HepG2 (cell line): ENCODE measurements around the gene P2RY6. TPM values are rescaled to one million over a fixed set of nuclear protein-coding genes. Genes with fewer than 3 reads are reported as not detected.

ENCODE experiments used
- ATAC-seq: fragments of 200-7000 bp; cut with Tn5 transposase; 3 replicates; pipeline ENCODE4 v1.9.1; 2020; ENCODE audit warnings: mild to moderate bottlenecking, moderate library complexity
- BruUV-seq: library from RNA; stranded (reverse); fragments of 400-500 nt; replicated peaks from 2 replicates; lab custom pipeline; 2021; lab: Mats Ljungman, UMichigan
- CTCF ChIA-PET: fragments of 300-600 bp; formaldehyde crosslinking; extraction: SDS; loops from one replicate; lab custom pipeline; 2021; ENCODE audit warnings: low total read pairs, inconsistent platforms, low intra/inter-chr PET ratio; lab: Yijun Ruan, JAX
- POLR2A ChIA-PET: fragments of 350-600 bp; sonication (Branson Sonifier 250); formaldehyde crosslinking; loops from one replicate; lab custom pipeline; 2020; ENCODE audit warnings: antibody characterized with exemption, inconsistent platforms; lab: Yijun Ruan, JAX
- DNase-seq: peaks from one replicate; pipeline ENCODE4 v3.0.0-alpha.2; 2015; ENCODE audit warnings: low spot score
- FAIRE-seq: peaks from 3 replicates; lab custom pipeline; 2011; peaks lifted over from hg19 to GRCh38; lab: Jason Lieb, UNC
- H2AFZ ChIP-seq: one replicate; pipeline ENCODE4 v1.6.1; 2011; ENCODE audit warnings: low read length, inconsistent platforms
- H3K27ac ChIP-seq: fragments of 300-600 bp; 3 replicates; pipeline ENCODE4 v1.8.0; 2011; ENCODE audit warnings: mixed run types, mild to moderate bottlenecking, mixed read lengths, low read length, inconsistent platforms; ENCODE audit not compliant: insufficient read depth; ENCODE audit errors: extremely low read length
- H3K27me3 ChIP-seq, 2 experiments: fragments of 200-600 bp in 1 of 2; 2 replicates in 1 of 2; 3 replicates in 1 of 2; pipeline versions ENCODE4 v1.6.0 to v1.8.0; 2011; ENCODE audit warnings: low read length in 2 of 2, mild to moderate bottlenecking in 2 of 2, moderate library complexity in 2 of 2, inconsistent platforms in 1 of 2; ENCODE audit not compliant: insufficient read depth in 2 of 2, control insufficient read depth in 1 of 2
- H3K36me3 ChIP-seq, 2 experiments: fragments of 200-600 bp in 1 of 2; replicated peaks in 1 of 2; 2 replicates in 1 of 2; 3 replicates in 1 of 2; pipeline versions ENCODE4 v1.5.1 to v1.8.0; 2011; ENCODE audit warnings: low read length in 2 of 2, inconsistent platforms in 1 of 2; ENCODE audit not compliant: insufficient read depth in 2 of 2, control insufficient read depth in 1 of 2
- H3K4me1 ChIP-seq: 2 replicates; pipeline ENCODE4 v1.5.1; 2012; ENCODE audit warnings: low read length, inconsistent platforms; ENCODE audit not compliant: insufficient read depth
- H3K4me2 ChIP-seq: 2 replicates; pipeline ENCODE4 v1.6.0; 2011; ENCODE audit warnings: low read depth, low read length, inconsistent platforms
- H3K4me3 ChIP-seq, 3 experiments: fragments of 200-600 bp in 1 of 3; sonication (generic), shearing (Covaris generic) in 1 of 3; replicated peaks in 1 of 3; 2 replicates each; pipeline ENCODE4 v1.5.1; 2011 to 2016; ENCODE audit warnings: low read length in 3 of 3, inconsistent platforms in 2 of 3, low read depth in 2 of 3, mild to moderate bottlenecking in 2 of 3, control low read depth in 1 of 3, mixed read lengths in 1 of 3; ENCODE audit not compliant: insufficient read depth in 1 of 3
- H3K79me2 ChIP-seq: one replicate; pipeline ENCODE4 v1.6.1; 2011; ENCODE audit warnings: low read length, inconsistent platforms; ENCODE audit not compliant: insufficient read depth
- H3K9ac ChIP-seq: 2 replicates; pipeline ENCODE4 v1.6.0; 2011; ENCODE audit warnings: mild to moderate bottlenecking, low read depth, low read length, inconsistent platforms; ENCODE audit not compliant: insufficient read depth
- H3K9me3 ChIP-seq: 2 replicates; pipeline ENCODE4 v1.5.1; 2012; ENCODE audit warnings: mild to moderate bottlenecking, low read length
- H4K20me1 ChIP-seq: 2 replicates; pipeline ENCODE4 v1.6.0; 2011; ENCODE audit warnings: inconsistent platforms, mild to moderate bottlenecking, low read length, moderate library complexity; ENCODE audit not compliant: insufficient read depth
- CEBPB ChIP-seq: IDR thresholded peaks from 2 replicates; pipeline ENCODE4 v1.6.1; 2011; ENCODE audit warnings: low read depth, low read length, improper control_type of control experiment, borderline replicate concordance
- CENPT ChIP-seq: sonication (generic); formaldehyde crosslinking; IDR thresholded peaks from 2 replicates; pipeline ENCODE4 v1.8.0; 2022; ENCODE audit warnings: low read depth, mild to moderate bottlenecking, moderate library complexity, missing genetic modification reagents
- MAFK ChIP-seq, 2 experiments: IDR thresholded peaks in 1 of 2; conservative IDR thresholded peaks in 1 of 2; 2 replicates each; pipeline ENCODE4 v1.6.1; 2011; ENCODE audit warnings: improper control_type of control experiment in 2 of 2, low read length in 2 of 2
- MAZ ChIP-seq, 2 experiments: sonication (generic) in 1 of 2; formaldehyde crosslinking in 1 of 2; IDR thresholded peaks; 2 replicates each; pipeline versions ENCODE4 v1.5.0 to v1.6.1; 2012 to 2020; ENCODE audit warnings: low read depth in 2 of 2, mild to moderate bottlenecking in 2 of 2, borderline replicate concordance in 1 of 2, improper control_type of control experiment in 1 of 2, low read length in 1 of 2, missing genetic modification reagents in 1 of 2, moderate library complexity in 1 of 2
- ZMAT3 ChIP-seq: sonication (generic); formaldehyde crosslinking; conservative IDR thresholded peaks from 2 replicates; pipeline ENCODE4 v1.7.0; 2021; ENCODE audit warnings: missing genetic modification reagents
- WGBS: methylation state at CpG from one replicate; pipeline ENCODE4 v1.1.6; 2017; ENCODE audit warnings: low lambda C conversion rate; 5-methylcytosine and 5-hydroxymethylcytosine counted together
- in situ Hi-C: cut with HindIII; loops from 2 replicates; pipeline ENCODE4 v1.10.0; 2017; ENCODE audit warnings: low pct_unique_long_range_greater_than_20kb; ENCODE audit not compliant: extremely low pct_ligation_motif_present
- intact Hi-C: fragments of 100-400 bp; cut with micrococcal nuclease; formaldehyde crosslinking; loops from one replicate; pipeline ENCODE4 v1.10.0; 2022; ENCODE audit not compliant: unreplicated experiment
- polyA plus RNA-seq, 8 experiments: library from polyadenylated mRNA; depleted of rRNA in 3 of 8; stranded (reverse) in 7 of 8; unstranded in 1 of 8; fragments of >200 nt; fragmentation: Illumina TruSeq in 4 of 8; extraction: Trizol in 4 of 8; gene quantifications; 2 replicates each; pipeline versions ENCODE4 v1.2.1 to v1.2.3, GENCODE V29; 2011 to 2016; ENCODE audit warnings: low read depth in 4 of 8, missing spikeins in 1 of 8, mixed read lengths in 1 of 8; ENCODE audit not compliant: insufficient read depth in 1 of 8
- total RNA-seq, 5 experiments: library from RNA; depleted of rRNA; stranded (reverse); fragments of >200 nt; fragmentation: Illumina TruSeq; extraction: Trizol; gene quantifications; 2 replicates each; pipeline ENCODE4 v1.2.3, GENCODE V29; 2016; ENCODE audit warnings: low read depth in 1 of 5
- TF ChIP-seq, protein P1 (sequence below): sonication (generic); formaldehyde crosslinking; IDR thresholded peaks from 2 replicates; pipeline ENCODE4 v1.8.0; 2022; ENCODE audit warnings: missing genetic modification reagents, mild to moderate bottlenecking, borderline replicate concordance

Gene P2RY6
- total and polyA plus RNA-seq, 2 of the 13 experiments (the other 11 are each of a cell fraction or from before 2014, with no cell fraction given), result 0.09 to 0.29 TPM

DNA sequence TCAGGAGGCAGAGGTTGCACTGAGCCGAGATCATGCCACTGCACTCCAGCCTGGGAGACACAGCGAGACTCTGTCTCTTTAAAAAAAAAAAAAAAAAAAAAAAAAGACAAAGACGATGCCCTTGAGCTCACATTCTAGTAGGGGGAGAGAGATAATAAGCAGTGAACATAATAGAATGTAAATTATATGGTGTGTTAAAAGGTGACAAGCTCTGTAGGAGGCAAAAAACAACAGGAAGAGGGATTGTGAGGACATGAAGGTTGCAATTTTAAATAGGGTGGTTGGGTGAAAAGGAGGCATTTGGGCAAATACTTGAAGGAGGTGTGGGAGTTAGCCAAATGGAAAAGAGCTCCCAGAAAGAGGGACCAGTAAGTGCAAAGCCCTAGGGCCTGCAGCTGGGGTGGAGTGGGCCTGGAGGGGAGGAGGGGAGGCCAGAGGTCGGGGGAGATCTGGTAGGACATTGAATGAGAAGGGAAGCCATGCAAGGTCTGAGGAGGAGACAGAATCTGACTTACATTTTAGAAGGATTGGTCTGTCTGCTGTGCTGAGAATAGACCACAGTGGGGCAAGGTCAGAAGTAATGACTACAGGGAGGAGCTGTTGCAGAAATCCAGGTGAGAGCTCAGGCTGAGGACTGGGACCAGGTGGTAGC is 27.4 kb upstream of the P2RY6 start:
- Histone ChIP-seq H3K27ac (no peak overlapping the region), H3K27me3 (no peaks in the 10 kb centered on the region; a peak in 2 of 5 replicates), H4K20me1 (no peaks in the 10 kb centered on the region), H3K9ac (no peak overlapping the region), H3K4me1 (peaks cover 20% of the 10 kb centered on the region), H3K36me3 (no peaks in the 10 kb centered on the region), H2AFZ (no peak overlapping the region), H3K4me2 (no peak overlapping the region), H3K4me3 (no peak overlapping the region), H3K9me3 (no peaks in the 10 kb centered on the region), H3K79me2 (no peaks in the 10 kb centered on the region)
- DNase-seq, result no peak
- in situ Hi-C loops, result loop anchor here (5.0 kb wide), 1 partner anchor 43 kb away; no protein-coding TSS in a partner anchor
- ChIA-PET POLR2A (no interaction called here), CTCF (interaction anchor here (3.6 kb wide), 1 partner anchor 59 kb away, joined by 39 read pairs; no protein-coding TSS in a partner anchor)
- WGBS, result 6% methylated on average over 4 of the region's 4 CpGs
- no peak for TF ChIP-seq MAFK (conservative IDR thresholded peaks at IDR 0.05 in 1 of 2, IDR thresholded peaks at IDR 0.05 in 1 of 2; ENCODE audit: low read length in 2 of 2)
- no peak for TF ChIP-seq ZMAT3 (CRISPR knock-in tag)
- no peak for TF ChIP-seq MAZ (IDR thresholded peaks at IDR 0.05; ENCODE audit: borderline replicate concordance, low read depth, low read length)
- no peak for TF ChIP-seq MAZ (CRISPR knock-in tag; IDR thresholded peaks at IDR 0.05; ENCODE audit: low read depth)
- TF ChIP-seq, protein P1, sequence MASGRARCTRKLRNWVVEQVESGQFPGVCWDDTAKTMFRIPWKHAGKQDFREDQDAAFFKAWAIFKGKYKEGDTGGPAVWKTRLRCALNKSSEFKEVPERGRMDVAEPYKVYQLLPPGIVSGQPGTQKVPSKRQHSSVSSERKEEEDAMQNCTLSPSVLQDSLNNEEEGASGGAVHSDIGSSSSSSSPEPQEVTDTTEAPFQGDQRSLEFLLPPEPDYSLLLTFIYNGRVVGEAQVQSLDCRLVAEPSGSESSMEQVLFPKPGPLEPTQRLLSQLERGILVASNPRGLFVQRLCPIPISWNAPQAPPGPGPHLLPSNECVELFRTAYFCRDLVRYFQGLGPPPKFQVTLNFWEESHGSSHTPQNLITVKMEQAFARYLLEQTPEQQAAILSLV, result no peak
- no peak for TF ChIP-seq CEBPB
- TF ChIP-seq CENPT (CRISPR knock-in tag), result no peak
- no peak for FAIRE-seq
- ATAC-seq, result no peak
- intact Hi-C loops, result no loop called here
- no TSS peak for BruUV-seq
